NCI-H2227 treated with DMSO at 0.1 percent for 48 hours (cell line): Measurements from ENCODE around the gene RPS21.

ENCODE experiments used
- DNase-seq: peaks from one replicate; lab custom pipeline; 2025; lab: John Stamatoyannopoulos, UW

Gene RPS21

GRCh38 chr20:62378215-62378614, 8.7 kb upstream of the RPS21 start:
- no peak for DNase-seq

DNA sequence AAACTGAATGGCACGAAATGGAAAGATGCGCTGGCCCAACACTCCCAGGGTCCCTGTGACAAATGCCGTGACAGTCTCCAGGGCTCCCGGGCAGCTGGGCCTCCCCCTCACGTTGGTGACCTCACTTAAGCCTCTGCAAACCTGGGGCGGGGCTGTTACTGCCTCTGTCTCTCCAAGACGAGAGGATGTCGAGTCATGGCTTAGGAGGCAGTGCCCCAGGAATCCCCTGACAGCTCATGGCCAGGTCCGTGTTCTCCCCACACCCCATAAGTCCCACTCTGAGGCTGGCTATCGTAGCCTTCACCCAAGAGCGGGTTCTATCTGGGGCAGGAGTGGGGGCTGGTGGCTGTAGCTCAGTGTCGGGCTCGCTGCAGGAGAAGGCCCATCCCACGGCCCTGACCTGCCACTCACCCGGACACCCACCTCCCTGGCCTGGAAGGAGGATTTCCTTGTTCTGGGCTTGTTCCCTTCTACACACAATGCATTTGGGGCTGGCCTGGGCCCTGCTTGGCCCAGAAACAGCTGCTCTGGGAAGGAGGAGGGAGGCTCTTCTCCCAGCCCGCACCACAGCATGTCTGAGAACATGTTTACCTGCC, 5.6 kb upstream of the RPS21 start:
- no peak for DNase-seq

GRCh38 chr20:62381842-62382241, 5.1 kb upstream of the RPS21 start:
- DNase-seq, result no peak

GRCh38 chr20:62382306-62383198, 4.4 kb upstream of the RPS21 start:
- peak; percentile 74 for DNase-seq

DNA sequence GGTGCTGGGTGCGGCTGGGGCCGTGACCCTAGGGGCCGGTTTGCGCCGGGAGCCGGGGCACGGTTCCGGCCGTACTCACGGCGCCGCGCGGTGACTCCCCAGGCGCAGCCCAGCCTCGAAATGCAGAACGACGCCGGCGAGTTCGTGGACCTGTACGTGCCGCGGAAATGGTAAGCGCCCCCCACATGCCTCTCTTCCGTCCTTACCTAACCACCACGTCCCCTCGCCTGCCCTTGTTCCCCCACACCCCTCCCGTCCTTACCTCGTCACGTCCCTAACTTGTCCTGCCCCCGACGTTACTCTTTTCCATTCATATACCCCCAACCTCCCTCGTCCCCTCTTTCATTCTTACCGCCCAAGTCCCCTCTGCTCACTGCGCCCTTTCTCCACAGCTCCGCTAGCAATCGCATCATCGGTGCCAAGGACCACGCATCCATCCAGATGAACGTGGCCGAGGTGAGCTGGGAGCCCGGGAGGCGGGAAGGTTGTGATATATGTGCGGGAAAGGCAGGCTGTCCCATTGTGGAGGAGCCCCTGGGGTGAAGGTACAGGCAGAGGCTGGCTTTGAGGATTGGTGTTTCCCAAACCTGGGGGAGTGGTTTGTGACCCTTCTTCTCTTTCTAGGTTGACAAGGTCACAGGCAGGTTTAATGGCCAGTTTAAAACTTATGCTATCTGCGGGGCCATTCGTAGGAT, 463 bp downstream of the RPS21 start:
- DNase-seq, result no peak

GRCh38 chr20:62387933-62388635, 1.2 kb downstream of the RPS21 start:
- no peak for DNase-seq

DNA sequence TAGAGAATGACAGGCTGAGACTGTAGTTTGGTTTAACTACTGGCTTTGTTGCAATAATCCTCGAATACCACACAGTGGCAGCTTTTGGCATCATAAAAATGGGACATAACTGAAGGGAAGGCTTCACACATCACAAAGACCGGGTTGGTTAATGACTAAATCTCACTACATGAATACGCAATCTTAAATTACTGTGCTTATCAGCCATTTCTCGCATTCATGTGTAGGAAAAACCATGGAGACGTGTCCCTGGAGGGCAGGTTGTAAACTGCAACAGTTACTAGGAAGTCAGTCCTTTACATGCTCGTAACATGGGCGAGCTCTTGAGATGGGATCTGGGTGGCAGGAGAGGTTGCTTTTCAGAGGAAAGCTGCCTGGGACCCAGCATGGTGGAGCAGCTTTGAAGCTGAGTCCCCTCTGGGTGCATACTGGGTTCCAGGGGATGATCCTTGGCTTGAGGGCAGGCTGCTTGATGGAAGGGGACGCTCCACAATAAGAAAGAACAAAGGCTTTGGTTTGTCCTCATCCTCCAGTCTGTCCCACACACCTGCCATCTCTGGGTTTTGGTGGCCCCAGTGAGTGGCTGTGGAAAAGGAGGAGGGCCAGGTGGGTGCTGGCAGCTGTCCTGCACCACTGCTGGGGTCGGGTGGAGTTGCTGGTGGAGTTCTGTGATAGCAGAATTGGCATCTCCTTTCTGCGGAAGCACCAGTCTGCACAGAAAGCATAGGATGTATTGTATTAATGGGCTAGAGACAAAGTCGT, 2.1 kb downstream of the RPS21 start:
- no peak for DNase-seq

GRCh38 chr20:62389601-62390087, 2.7 kb downstream of the RPS21 start:
- DNase-seq, result no peak

GRCh38 chr20:62390317-62391164, 3.6 kb downstream of the RPS21 start:
- no peak for DNase-seq

DNA sequence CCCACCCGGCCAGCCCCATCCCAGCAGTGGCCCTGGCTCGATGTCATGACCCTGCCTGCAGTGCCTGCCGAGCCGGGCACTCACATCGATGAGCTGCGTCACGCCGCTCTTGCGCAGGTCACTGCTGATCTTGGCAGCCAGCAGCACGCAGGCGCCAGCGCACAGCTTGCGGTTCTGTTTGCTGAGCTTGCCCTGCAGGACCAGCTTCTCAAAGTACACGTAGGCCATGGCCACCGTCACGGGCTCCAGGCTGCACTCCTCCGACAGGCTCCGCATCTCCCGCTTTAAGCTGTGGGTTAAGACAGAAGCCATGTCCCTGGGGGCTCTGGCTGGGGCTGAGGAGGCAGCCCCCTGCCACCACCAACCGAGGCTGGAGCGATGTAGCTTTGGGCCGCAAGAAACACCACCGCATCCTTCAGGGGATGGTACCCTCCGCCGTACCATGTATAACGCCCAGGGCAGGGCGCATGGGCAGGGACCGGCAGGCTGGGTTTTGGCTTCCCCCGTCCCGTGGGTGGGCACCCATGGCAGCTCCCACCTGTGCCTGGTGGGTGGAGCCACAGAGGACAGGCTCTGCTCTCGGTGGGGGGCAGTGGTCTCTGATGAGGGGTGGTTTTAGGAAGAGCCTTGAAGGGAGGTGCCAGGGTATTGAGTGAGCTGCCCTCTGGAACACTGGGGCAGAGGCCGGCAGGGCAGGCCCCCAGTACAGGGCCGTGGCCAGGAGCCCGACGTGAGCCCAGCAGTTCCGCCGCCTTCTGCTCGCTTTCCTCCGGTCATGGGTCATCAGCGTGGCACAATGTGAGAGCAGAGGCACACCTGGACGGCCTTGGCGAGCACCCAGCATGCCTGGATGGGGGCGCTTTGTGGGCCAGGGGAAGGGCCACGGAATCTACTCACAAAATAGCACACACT, 4.5 kb downstream of the RPS21 start:
- DNase-seq, result no peak

DNA sequence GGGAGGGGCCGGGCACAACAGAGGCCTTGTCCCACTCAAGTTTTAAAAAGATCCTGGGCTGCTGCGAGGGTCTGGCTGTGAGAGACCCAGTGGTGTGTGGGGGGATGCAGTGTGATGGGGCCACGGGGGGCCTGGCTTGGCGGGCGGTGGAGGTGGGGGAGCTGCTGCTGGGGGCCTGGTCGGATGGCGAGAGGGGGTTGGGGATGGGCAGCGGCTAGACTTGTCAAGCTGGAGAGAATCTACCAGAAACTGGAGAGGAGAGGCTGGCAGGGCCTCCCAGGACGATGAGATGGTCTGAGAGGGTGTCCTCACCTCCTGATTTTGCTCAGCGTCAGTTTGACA, 5.1 kb downstream of the RPS21 start:
- DNase-seq, result no peak

DNA sequence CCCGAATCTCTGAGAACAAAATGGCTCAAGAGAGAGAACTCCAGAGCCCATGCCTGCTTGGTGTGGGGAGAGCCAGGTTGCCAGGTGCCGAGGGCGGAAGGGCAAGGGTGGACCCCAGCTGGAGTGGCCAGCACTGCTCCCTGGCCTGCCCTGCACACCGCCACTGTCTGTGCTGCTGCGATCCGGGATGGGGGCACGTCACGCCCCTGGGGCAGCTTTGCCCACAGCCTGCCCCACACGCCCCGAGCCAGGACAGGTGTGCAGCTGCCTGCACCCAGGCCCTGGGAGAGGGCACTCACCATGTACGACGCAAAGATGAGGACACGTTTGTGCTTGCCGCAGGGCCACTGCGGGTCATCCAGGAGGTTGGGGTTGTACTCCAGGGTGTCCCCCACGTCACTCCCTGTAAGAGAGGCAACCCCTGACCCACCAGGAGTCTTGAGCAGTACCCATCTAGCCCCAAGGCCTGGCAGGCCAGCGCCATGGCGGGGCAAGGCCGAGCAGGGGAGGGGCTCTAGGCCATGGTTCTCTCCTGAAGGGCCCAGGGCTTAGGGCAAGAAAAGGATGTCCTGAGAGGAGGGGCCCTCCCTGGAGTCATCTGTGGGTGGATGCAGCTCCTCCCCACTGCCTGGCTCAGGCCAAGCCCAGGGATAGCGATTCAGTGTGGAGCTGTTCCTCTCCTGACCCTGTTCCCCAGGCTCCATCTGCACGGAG, 5.9 kb downstream of the RPS21 start:
- no peak for DNase-seq

DNA sequence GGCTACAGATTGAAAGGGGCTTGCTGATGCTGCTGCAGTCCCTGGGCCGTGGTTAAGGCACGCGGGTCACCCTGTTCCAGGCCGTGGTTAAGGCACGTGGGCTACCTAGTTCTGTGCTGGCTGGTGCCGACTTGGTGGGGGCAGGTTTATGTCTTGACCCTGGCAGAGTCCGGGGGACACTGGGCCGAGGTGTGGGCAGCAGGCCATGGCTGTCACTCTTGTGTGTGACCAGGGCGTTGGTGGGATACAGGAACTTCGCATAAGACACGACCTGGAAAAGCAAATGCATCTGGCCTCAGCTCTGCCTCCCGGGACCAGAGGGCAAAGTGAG, 6.4 kb downstream of the RPS21 start:
- DNase-seq, result no peak

DNA sequence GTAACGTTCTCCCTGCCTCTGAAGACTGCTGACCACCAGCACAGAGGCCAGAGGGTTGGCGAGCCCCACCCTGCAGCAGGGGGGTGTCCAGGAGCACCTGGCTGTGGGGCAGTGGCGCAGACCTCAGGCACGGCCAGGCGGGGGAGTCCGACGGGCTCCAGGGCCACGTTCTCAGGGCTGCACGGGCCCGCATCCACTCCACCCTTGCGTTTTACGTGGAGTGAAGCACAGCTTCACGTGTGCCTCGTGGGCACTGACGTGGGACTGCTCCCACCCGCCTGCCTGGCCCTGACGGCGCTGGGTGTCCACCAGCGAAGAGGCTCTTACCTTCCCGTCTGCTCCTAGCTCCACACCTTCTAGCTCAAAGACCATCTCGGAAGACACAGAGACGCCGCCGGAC, 6.9 kb downstream of the RPS21 start:
- DNase-seq, result no peak

DNA sequence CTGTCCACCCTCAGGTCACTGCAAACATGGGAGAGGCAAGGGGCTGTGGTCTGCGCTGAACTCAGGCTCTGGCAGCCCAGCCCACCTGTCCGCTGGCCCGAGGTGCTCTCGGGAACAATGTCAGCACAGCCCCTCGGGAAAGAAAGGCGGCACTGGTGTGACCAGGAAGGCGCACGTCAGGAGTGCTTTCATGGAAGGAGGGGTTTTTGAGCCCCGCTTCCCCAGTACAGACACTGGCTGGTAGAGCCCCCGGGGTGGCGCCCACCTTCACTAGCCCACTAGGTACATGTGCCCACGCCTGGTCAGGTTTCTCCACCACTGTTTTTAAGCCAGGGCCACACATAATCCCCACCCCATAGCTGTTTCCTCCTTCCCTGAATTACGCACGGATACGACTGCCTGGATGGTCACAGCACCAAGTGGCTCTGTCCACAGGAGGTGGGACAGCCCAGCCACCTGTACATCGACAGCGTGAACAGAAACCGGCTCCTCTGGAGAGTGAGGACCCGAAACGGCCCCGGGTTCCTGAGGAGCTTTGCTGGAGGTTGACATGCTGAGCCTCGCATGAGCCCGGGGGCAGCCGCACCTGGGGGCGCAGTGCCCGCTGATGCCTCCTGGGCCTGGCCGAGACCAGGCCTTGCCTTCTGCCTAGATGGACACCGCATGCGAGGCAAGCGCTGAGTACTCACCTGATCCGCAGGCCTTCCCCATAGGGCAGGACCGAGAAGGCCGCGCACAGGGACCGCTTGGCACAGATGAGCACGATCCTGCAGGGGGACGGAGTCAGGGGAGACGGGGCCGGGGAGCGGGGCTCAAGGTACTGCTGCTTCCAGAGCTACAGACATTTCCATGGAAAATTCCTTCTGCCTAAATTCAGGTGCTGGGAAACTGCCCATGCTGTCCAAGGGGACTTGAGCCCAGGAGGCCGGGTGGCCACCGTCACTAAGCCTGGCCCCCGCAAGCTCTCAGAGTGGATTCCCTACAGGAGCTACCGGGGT, 7.6 kb downstream of the RPS21 start:
- DNase-seq, result no peak

GRCh38 chr20:62395311-62396242, 8.7 kb downstream of the RPS21 start:
- no peak for DNase-seq
